HFF-Myc (cell line): ENCODE results near the gene CAPN5.

Experiments
- DNase-seq: peaks from one replicate; pipeline ENCODE4 v3.0.0-alpha.2; 2011; ENCODE audit warnings: low read depth; ENCODE audit errors: extremely low read depth
- H3K4me3 ChIP-seq: replicated peaks from 2 replicates; pipeline ENCODE4 v1.5.1; 2011; ENCODE audit warnings: low read depth, mild to moderate bottlenecking, control low read depth, low read length
- CTCF ChIP-seq: IDR thresholded peaks from 2 replicates; pipeline ENCODE4 v1.5.1; 2012; ENCODE audit warnings: mild to moderate bottlenecking, low read depth, low read length, control low read depth; ENCODE audit errors: missing control alignments

Gene CAPN5

GRCh38 chr11:77088236-77089003, 21.6 kb downstream of the CAPN5 start:
- no peak for DNase-seq
- no peak overlapping the region for H3K4me3 ChIP-seq
- TF ChIP-seq CTCF, result no peak

- no peak for TF ChIP-seq CTCF
- no peak overlapping the region for H3K4me3 ChIP-seq
- DNase-seq, result no peak
These were observed 22.3 kb downstream of the CAPN5 start for GRCh38 chr11:77089004-77089545.

GRCh38 chr11:77090046-77090372, 23.2 kb downstream of the CAPN5 start:
- no peak for TF ChIP-seq CTCF
- no peak for DNase-seq
- H3K4me3 ChIP-seq, result no peak overlapping the region

GRCh38 chr11:77090373-77091111, 23.8 kb downstream of the CAPN5 start:
- no peak for DNase-seq
- H3K4me3 ChIP-seq, result no peak overlapping the region
- no peak for TF ChIP-seq CTCF

GRCh38 chr11:77091146-77091940, 24.6 kb downstream of the CAPN5 start:
- no peak for DNase-seq
- peak; percentile 96 for TF ChIP-seq CTCF

GRCh38 chr11:77092382-77092781, 25.6 kb downstream of the CAPN5 start:
- H3K4me3 ChIP-seq, result no peak overlapping the region
- no peak for DNase-seq
- TF ChIP-seq CTCF, result no peak

More at GRCh38 chr11:77091146-77091940, 24.6 kb downstream of the CAPN5 start:
- no peak overlapping the region for H3K4me3 ChIP-seq
